KOPT-K1 (cell line): ENCODE measurements around the gene LIN7A.

Experiments
- H3K27ac ChIP-seq: fragments of 200-600 bp; sonication (generic); 2 replicates; pipeline ENCODE4 v1.5.1; 2016; ENCODE audit warnings: antibody characterized with exemption, mild to moderate bottlenecking, low read depth, low read length; ENCODE audit not compliant: poor library complexity, severe bottlenecking
- H3K36me3 ChIP-seq: fragments of 200-600 bp; sonication (generic); 2 replicates; pipeline ENCODE4 v1.5.1; 2017; ENCODE audit warnings: antibody characterized with exemption, mild to moderate bottlenecking, low read length, moderate library complexity; ENCODE audit not compliant: insufficient read depth
- H3K9me3 ChIP-seq: fragments of 200-600 bp; sonication (generic); 2 replicates; pipeline ENCODE4 v1.5.1; 2017; ENCODE audit warnings: antibody characterized with exemption, low read length, mild to moderate bottlenecking; ENCODE audit not compliant: insufficient read depth, poor library complexity, severe bottlenecking

Gene LIN7A

GRCh38 chr12:80745851-80746505 is 191.8 kb downstream of the LIN7A start:
- Histone ChIP-seq H3K27ac (no peak overlapping the region), H3K36me3 (no peaks in the 10 kb centered on the region), H3K9me3 (no peaks in the 10 kb centered on the region)
